SK-N-SH (cell line): Measurements from ENCODE around the gene DCUN1D2. TPM values are rescaled to one million over a fixed set of nuclear protein-coding genes. Genes with fewer than 3 reads are reported as not detected.

Experiments
- CTCF ChIA-PET: fragments of 300-600, 350-600 bp; formaldehyde crosslinking; extraction: SDS; loops from one replicate; lab custom pipeline; 2021; lab: Yijun Ruan, JAX
- POLR2A ChIA-PET: fragments of 350-600 bp; sonication (Branson Sonifier 250); formaldehyde crosslinking; extraction: SDS; loops from one replicate; lab custom pipeline; 2020; ENCODE audit warnings: antibody characterized with exemption, inconsistent platforms; lab: Yijun Ruan, JAX
- DNase-seq: peaks from one replicate; pipeline ENCODE4 v3.0.0; 2012
- H2AFZ ChIP-seq: fragments of 200-600 bp; sonication (generic); 2 replicates; pipeline ENCODE4 v1.8.1; 2016; ENCODE audit warnings: antibody characterized with exemption, mild to moderate bottlenecking, low read depth
- H3F3A ChIP-seq: fragments of 200-600 bp; sonication (generic); replicated peaks from 2 replicates; pipeline ENCODE3; 2016; ENCODE audit warnings: antibody characterized with exemption, mild to moderate bottlenecking; ENCODE audit not compliant: insufficient read depth
- H3K27ac ChIP-seq, 2 experiments: fragments of 200-500 bp in 1 of 2; fragments of 200-600 bp in 1 of 2; sonication (Bioruptor generic) in 1 of 2; sonication (generic), shearing (Covaris generic) in 1 of 2; 2 replicates each; pipeline versions ENCODE4 v1.5.1 to v1.6.1; 2014 to 2016; ENCODE audit warnings: low read depth in 2 of 2, inconsistent platforms in 1 of 2, low read length in 1 of 2, mild to moderate bottlenecking in 1 of 2, mixed read lengths in 1 of 2
- H3K27me3 ChIP-seq: fragments of 200-600 bp; sonication (generic), shearing (Covaris generic); 2 replicates; pipeline ENCODE4 v1.6.1; 2016; ENCODE audit warnings: mixed run types; ENCODE audit not compliant: insufficient read depth
- H3K36me3 ChIP-seq, 2 experiments: fragments of 200-500 bp in 1 of 2; fragments of 200-600 bp in 1 of 2; sonication (Bioruptor generic) in 1 of 2; sonication (generic) in 1 of 2; replicated peaks in 1 of 2; 2 replicates each; pipeline versions ENCODE3 to v1.5.1; 2014 to 2016; ENCODE audit warnings: low read length in 1 of 2, mild to moderate bottlenecking in 1 of 2; ENCODE audit not compliant: insufficient read depth in 2 of 2, control insufficient read depth in 1 of 2
- H3K4me1 ChIP-seq, 2 experiments: fragments of 200-500 bp in 1 of 2; fragments of 200-600 bp in 1 of 2; sonication (Bioruptor generic) in 1 of 2; sonication (generic), shearing (Covaris generic) in 1 of 2; 2 replicates each; pipeline versions ENCODE4 v1.5.1 to v1.6.1; 2014 to 2016; ENCODE audit warnings: low read depth in 1 of 2, low read length in 1 of 2, mixed run types in 1 of 2; ENCODE audit not compliant: insufficient read depth in 2 of 2, control insufficient read depth in 1 of 2
- H3K4me2 ChIP-seq: fragments of 200-600 bp; sonication (generic), shearing (Covaris generic); 2 replicates; pipeline ENCODE4 v1.6.1; 2017; ENCODE audit warnings: mixed run types
- H3K4me3 ChIP-seq, 2 experiments: fragments of 200-500 bp in 1 of 2; fragments of 200-600 bp in 1 of 2; sonication (Bioruptor generic) in 1 of 2; sonication (generic), shearing (Covaris generic) in 1 of 2; 2 replicates each; pipeline versions ENCODE4 v1.5.1 to v1.8.1; 2014 to 2016; ENCODE audit warnings: low read depth in 2 of 2, inconsistent platforms in 1 of 2, low read length in 1 of 2, mild to moderate bottlenecking in 1 of 2, mixed read lengths in 1 of 2, moderate library complexity in 1 of 2
- H3K79me2 ChIP-seq: fragments of 200-600 bp; sonication (generic); 2 replicates; pipeline ENCODE4 v1.8.1; 2017; ENCODE audit warnings: mild to moderate bottlenecking; ENCODE audit not compliant: insufficient read depth
- H3K9ac ChIP-seq: fragments of 200-600 bp; sonication (generic); 2 replicates; pipeline ENCODE4 v1.6.1; 2017; ENCODE audit warnings: mixed run types
- H3K9me2 ChIP-seq: fragments of 200-600 bp; sonication (generic); 2 replicates; pipeline ENCODE4 v1.6.1; 2017; ENCODE audit warnings: mixed run types
- H3K9me3 ChIP-seq: fragments of 200-600 bp; sonication (generic); 2 replicates; pipeline ENCODE4 v1.6.1; 2017; ENCODE audit warnings: mixed run types, mild to moderate bottlenecking, moderate library complexity
- H4K20me1 ChIP-seq: fragments of 200-600 bp; sonication (generic); 2 replicates; pipeline ENCODE4 v1.6.1; 2017; ENCODE audit warnings: mild to moderate bottlenecking, mixed run types; ENCODE audit not compliant: insufficient read depth
- CHD2 ChIP-seq: fragments of 150-350 bp; IDR thresholded peaks from 2 replicates; pipeline ENCODE4 v1.6.1; 2018; ENCODE audit warnings: low read length; ENCODE audit not compliant: partially characterized antibody
- ELF1 ChIP-seq: IDR thresholded peaks from 2 replicates; pipeline ENCODE4 v1.4.0; 2012
- EP300 ChIP-seq, 2 experiments: IDR thresholded peaks; 2 replicates each; pipeline versions ENCODE4 v1.4.0 to v1.6.1; 2012; ENCODE audit warnings: borderline replicate concordance in 1 of 2, low read depth in 1 of 2, low read length in 1 of 2
- GATA2 ChIP-seq: sonication (generic); formaldehyde crosslinking; IDR thresholded peaks from 2 replicates; pipeline ENCODE4 v1.5.0; 2020; ENCODE audit warnings: mild to moderate bottlenecking, missing genetic modification reagents
- JUND ChIP-seq: IDR thresholded peaks from 2 replicates; pipeline ENCODE4 v1.4.0; 2012
- MXI1 ChIP-seq: IDR thresholded peaks from 2 replicates; pipeline ENCODE4 v1.6.1; 2012; ENCODE audit warnings: mild to moderate bottlenecking, low read depth, low read length, improper control_type of control experiment
- RAD21 ChIP-seq: IDR thresholded peaks from 2 replicates; pipeline ENCODE4 v1.6.1; 2012; ENCODE audit warnings: mild to moderate bottlenecking, low read length
- TAF1 ChIP-seq: IDR thresholded peaks from 2 replicates; pipeline ENCODE4 v1.6.1; 2012; ENCODE audit warnings: low read depth, mild to moderate bottlenecking, low read length, moderate library complexity, borderline replicate concordance
- TCF12 ChIP-seq: IDR thresholded peaks from 2 replicates; pipeline ENCODE4 v1.4.0; 2012
- WGBS: methylation state at CpG from one replicate; pipeline ENCODE4 v1.1.6; 2017; ENCODE audit warnings: low lambda C conversion rate; 5-methylcytosine and 5-hydroxymethylcytosine counted together
- polyA plus RNA-seq, 3 experiments: library from polyadenylated mRNA; depleted of rRNA; stranded (reverse); fragments of >200 nt; gene quantifications; 2 replicates each; pipeline ENCODE4 v1.2.3, GENCODE V29; 2012
- TF ChIP-seq, protein P1 (sequence below): IDR thresholded peaks from 2 replicates; pipeline ENCODE4 v1.6.1; 2012; ENCODE audit warnings: mild to moderate bottlenecking, low read depth, low read length, moderate library complexity
- TF ChIP-seq, protein P2 (sequence below): fragments of 150-350 bp; IDR thresholded peaks from 2 replicates; pipeline ENCODE4 v1.6.1; 2016; ENCODE audit warnings: mild to moderate bottlenecking, low read depth, low read length
- TF ChIP-seq, protein P3 (sequence below): IDR thresholded peaks from 2 replicates; pipeline ENCODE4 v1.4.0; 2012; ENCODE audit warnings: low read depth, borderline replicate concordance

Gene DCUN1D2
- polyA plus RNA-seq, 1 of the 3 experiments (the other 2 are of a cell fraction): 11.0 TPM

DNA sequence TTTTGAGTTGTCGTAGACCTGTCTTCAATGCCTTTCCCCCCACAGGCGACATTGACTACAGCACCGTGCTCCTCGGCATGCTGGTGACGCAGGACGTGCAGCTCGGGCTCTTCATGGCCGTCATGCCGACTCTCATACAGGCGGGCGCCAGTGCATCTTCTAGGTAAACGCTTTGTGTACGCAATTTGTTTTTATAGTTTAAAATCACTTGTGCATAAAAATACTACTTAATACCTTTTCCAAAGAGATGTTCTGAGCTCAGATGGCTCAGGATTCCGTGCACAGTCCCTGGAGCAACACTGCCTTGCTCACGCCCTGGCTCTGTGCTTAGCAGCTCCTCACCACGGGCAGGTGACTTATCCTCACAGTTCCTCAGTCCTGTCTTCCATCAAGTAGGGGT is 30.1 kb upstream of the DCUN1D2 start:
- 91% methylated on average over 16 of the region's 16 CpGs for WGBS
- ChIA-PET CTCF (interaction anchor here (2.3 kb wide), 1 partner anchor 62 kb away, joined by 10 read pairs; no protein-coding TSS in a partner anchor), POLR2A (no interaction called here)
- Histone ChIP-seq H3K9ac (no peak overlapping the region), H4K20me1 (0 out of 2 replicates have a peak, but pooled peaks cover 7% of the 10 kb centered on the region), H3K9me2 (no peaks in the 10 kb centered on the region), H3K36me3 (peaks cover 22 to 43% of the 10 kb centered on the region in 2 experiments), H3K4me3 (no peak overlapping the region), H3F3A (no peaks in the 10 kb centered on the region), H3K4me1 (no peaks in the 10 kb centered on the region), H3K27ac (no peak overlapping the region), H3K27me3 (no peaks in the 10 kb centered on the region), H3K9me3 (no peaks in the 10 kb centered on the region), H3K4me2 (no peak overlapping the region), H3K79me2 (peaks cover 40% of the 10 kb centered on the region; the same call in 1 of the 2 replicates), H2AFZ (no peak overlapping the region)
- no peak for TF ChIP-seq JUND
- no peak for TF ChIP-seq TAF1
- TF ChIP-seq EP300 (IDR thresholded peaks at IDR 0.05; ENCODE audit: borderline replicate concordance in 1 of 2, low read depth in 1 of 2, low read length in 1 of 2): no peak
- no peak for TF ChIP-seq GATA2 (CRISPR knock-in tag)
- TF ChIP-seq, protein P1, sequence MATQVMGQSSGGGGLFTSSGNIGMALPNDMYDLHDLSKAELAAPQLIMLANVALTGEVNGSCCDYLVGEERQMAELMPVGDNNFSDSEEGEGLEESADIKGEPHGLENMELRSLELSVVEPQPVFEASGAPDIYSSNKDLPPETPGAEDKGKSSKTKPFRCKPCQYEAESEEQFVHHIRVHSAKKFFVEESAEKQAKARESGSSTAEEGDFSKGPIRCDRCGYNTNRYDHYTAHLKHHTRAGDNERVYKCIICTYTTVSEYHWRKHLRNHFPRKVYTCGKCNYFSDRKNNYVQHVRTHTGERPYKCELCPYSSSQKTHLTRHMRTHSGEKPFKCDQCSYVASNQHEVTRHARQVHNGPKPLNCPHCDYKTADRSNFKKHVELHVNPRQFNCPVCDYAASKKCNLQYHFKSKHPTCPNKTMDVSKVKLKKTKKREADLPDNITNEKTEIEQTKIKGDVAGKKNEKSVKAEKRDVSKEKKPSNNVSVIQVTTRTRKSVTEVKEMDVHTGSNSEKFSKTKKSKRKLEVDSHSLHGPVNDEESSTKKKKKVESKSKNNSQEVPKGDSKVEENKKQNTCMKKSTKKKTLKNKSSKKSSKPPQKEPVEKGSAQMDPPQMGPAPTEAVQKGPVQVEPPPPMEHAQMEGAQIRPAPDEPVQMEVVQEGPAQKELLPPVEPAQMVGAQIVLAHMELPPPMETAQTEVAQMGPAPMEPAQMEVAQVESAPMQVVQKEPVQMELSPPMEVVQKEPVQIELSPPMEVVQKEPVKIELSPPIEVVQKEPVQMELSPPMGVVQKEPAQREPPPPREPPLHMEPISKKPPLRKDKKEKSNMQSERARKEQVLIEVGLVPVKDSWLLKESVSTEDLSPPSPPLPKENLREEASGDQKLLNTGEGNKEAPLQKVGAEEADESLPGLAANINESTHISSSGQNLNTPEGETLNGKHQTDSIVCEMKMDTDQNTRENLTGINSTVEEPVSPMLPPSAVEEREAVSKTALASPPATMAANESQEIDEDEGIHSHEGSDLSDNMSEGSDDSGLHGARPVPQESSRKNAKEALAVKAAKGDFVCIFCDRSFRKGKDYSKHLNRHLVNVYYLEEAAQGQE: no peak
- TF ChIP-seq, protein P2, sequence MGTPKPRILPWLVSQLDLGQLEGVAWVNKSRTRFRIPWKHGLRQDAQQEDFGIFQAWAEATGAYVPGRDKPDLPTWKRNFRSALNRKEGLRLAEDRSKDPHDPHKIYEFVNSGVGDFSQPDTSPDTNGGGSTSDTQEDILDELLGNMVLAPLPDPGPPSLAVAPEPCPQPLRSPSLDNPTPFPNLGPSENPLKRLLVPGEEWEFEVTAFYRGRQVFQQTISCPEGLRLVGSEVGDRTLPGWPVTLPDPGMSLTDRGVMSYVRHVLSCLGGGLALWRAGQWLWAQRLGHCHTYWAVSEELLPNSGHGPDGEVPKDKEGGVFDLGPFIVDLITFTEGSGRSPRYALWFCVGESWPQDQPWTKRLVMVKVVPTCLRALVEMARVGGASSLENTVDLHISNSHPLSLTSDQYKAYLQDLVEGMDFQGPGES: no peak
- TF ChIP-seq TCF12: no peak
- TF ChIP-seq RAD21: no peak
- no peak for TF ChIP-seq ELF1
- no peak for TF ChIP-seq CHD2
- no peak for TF ChIP-seq MXI1
- TF ChIP-seq, protein P3, sequence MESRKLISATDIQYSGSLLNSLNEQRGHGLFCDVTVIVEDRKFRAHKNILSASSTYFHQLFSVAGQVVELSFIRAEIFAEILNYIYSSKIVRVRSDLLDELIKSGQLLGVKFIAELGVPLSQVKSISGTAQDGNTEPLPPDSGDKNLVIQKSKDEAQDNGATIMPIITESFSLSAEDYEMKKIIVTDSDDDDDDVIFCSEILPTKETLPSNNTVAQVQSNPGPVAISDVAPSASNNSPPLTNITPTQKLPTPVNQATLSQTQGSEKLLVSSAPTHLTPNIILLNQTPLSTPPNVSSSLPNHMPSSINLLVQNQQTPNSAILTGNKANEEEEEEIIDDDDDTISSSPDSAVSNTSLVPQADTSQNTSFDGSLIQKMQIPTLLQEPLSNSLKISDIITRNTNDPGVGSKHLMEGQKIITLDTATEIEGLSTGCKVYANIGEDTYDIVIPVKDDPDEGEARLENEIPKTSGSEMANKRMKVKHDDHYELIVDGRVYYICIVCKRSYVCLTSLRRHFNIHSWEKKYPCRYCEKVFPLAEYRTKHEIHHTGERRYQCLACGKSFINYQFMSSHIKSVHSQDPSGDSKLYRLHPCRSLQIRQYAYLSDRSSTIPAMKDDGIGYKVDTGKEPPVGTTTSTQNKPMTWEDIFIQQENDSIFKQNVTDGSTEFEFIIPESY: no peak
- DNase-seq: no peak
